ENCODE data around the gene ERI3. TPM values are rescaled to one million over a fixed set of nuclear protein-coding genes. Genes with fewer than 3 reads are reported as not detected.

Gene ERI3
- total and polyA plus RNA-seq, 2 donors (not counting 3 experiments of a cell fraction or from before 2014, with no cell fraction given) = 45.3 to 94.0 TPM

DNA sequence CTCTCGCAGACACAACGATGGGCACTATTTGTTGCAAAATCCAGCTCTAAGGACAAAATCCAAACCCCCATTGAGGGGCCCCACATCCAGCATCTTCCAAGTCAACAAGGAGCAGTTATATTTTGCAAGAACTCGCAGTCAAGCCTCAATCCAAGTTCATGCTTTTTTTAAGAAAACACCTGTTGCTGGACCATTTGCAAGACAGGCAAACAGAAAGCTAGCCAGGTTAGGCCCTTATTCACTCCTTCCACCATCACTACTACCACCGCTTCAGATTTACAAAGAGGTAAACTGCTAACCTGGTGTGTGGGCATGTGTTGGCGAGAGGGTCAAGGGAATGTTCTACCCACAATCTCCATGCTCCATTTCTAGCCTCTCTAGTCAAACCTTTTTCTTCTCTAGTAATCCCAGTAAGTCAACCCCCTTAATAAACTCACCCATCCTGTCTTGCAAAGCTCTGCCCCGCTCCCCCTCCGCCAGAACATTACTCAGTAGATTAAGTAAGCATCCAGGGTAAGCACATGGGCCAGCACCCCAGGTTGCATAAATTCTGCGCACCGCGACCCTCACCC, 703 bp downstream of the ERI3 start:
- intact Hi-C loops (cut with micrococcal nuclease) = loop anchor here (2.0 kb wide), 1 partner anchor 52 kb away; no protein-coding TSS in a partner anchor
- POLR2A ChIA-PET = no interaction called here
- CTCF ChIA-PET = interaction anchor here (0.5 to 2.4 kb wide), 2 partner anchors 240 to 1407 kb away, joined by 4 to 9 read pairs; no protein-coding TSS in a partner anchor
- Histone ChIP-seq H2AFZ (ENCODE audit: low read depth, low read length) (peak overlapping the region; percentile 62), H3K36me3 (ENCODE audit: control insufficient read depth in 2 of 2, extremely low read depth in 1 of 2, insufficient read depth in 2 of 2, low read length in 2 of 2) (no peaks in the 10 kb centered on the region), H3K4me2 (ENCODE audit: insufficient read depth, low read length) (peak overlapping the region; percentile 65), H3K9me3 (replicated peaks; ENCODE audit: control insufficient read depth, insufficient read depth, low read length) (no peaks in the 10 kb centered on the region), H3K4me3 (replicated peaks in 1 of 3; ENCODE audit: insufficient read depth in 1 of 3, low read depth in 1 of 3, low read length in 3 of 3) (peak overlapping the region; percentile 77 to 86 (median 78)), H3K79me2 (ENCODE audit: control insufficient read depth, insufficient read depth, low read length) (peaks cover 15% of the 10 kb centered on the region), H3K27me3 (ENCODE audit: control insufficient read depth in 2 of 2, insufficient read depth in 2 of 2, low read length in 2 of 2) (no peaks in the 10 kb centered on the region), H3K27ac (ENCODE audit: insufficient read depth, low read depth, low read length) (peak overlapping the region; percentile 34), H3K4me1 (ENCODE audit: control insufficient read depth, extremely low read depth, insufficient read depth, low read length) (peaks cover 11% of the 10 kb centered on the region), H4K20me1 (replicated peaks; ENCODE audit: control insufficient read depth, extremely low read depth, insufficient read depth, low read length) (no peaks in the 10 kb centered on the region), H3K9ac (replicated peaks; ENCODE audit: extremely low read depth, insufficient read depth, low read length) (peak overlapping the region; percentile 65), H3K9me1 (replicated peaks; ENCODE audit: control insufficient read depth, extremely low read depth, insufficient read depth, low read length) (no peaks in the 10 kb centered on the region)
- DNase-seq (ENCODE audit: low read depth, low spot score) = peak; percentile 7
- BruUV-seq (replicated peaks) = TSS peak; percentile 38
- no peak for TF ChIP-seq MYC (IDR thresholded peaks at IDR 0.05; ENCODE audit: low read depth, low read length)
- TF ChIP-seq, protein P1, sequence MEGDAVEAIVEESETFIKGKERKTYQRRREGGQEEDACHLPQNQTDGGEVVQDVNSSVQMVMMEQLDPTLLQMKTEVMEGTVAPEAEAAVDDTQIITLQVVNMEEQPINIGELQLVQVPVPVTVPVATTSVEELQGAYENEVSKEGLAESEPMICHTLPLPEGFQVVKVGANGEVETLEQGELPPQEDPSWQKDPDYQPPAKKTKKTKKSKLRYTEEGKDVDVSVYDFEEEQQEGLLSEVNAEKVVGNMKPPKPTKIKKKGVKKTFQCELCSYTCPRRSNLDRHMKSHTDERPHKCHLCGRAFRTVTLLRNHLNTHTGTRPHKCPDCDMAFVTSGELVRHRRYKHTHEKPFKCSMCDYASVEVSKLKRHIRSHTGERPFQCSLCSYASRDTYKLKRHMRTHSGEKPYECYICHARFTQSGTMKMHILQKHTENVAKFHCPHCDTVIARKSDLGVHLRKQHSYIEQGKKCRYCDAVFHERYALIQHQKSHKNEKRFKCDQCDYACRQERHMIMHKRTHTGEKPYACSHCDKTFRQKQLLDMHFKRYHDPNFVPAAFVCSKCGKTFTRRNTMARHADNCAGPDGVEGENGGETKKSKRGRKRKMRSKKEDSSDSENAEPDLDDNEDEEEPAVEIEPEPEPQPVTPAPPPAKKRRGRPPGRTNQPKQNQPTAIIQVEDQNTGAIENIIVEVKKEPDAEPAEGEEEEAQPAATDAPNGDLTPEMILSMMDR (IDR thresholded peaks at IDR 0.05; ENCODE audit: extremely low read depth in 1 of 2, insufficient read depth in 1 of 2, low read depth in 1 of 2, low read length in 2 of 2) = no peak
- TF ChIP-seq JUN (IDR thresholded peaks at IDR 0.05; ENCODE audit: borderline replicate concordance, insufficient read depth, insufficient read length, low read depth) = no peak
- no peak for TF ChIP-seq EZH2 (IDR thresholded peaks at IDR 0.05; ENCODE audit: borderline replicate concordance, low read depth, low read length, severe bottlenecking)
- no peak for TF ChIP-seq POLR2A (IDR thresholded peaks at IDR 0.05; ENCODE audit: low read depth, low read length)
- TF ChIP-seq GATA2 (IDR thresholded peaks at IDR 0.05; ENCODE audit: insufficient read depth, insufficient read length, low read depth, low read length) = no peak
- TF ChIP-seq, protein P2, sequence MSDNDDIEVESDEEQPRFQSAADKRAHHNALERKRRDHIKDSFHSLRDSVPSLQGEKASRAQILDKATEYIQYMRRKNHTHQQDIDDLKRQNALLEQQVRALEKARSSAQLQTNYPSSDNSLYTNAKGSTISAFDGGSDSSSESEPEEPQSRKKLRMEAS (IDR thresholded peaks at IDR 0.05; ENCODE audit: insufficient read depth, insufficient read length) = no peak
- no peak for TF ChIP-seq FOS (IDR thresholded peaks at IDR 0.05; ENCODE audit: borderline replicate concordance, insufficient read depth, low read length)
- TF ChIP-seq POLR2AphosphoS5 (IDR thresholded peaks at IDR 0.05; ENCODE audit: insufficient read depth, low read depth, low read length) = no peak
- no peak for FAIRE-seq
- dilution Hi-C loops (cut with MboI; ENCODE audit: extremely low pct_ligation_motif_present, low sequenced_read_pairs) = no loop called here

All from endothelial cell of umbilical vein (primary cell).